Measurements from ENCODE around the gene HARBI1.

HARBI1 gene

DNA sequence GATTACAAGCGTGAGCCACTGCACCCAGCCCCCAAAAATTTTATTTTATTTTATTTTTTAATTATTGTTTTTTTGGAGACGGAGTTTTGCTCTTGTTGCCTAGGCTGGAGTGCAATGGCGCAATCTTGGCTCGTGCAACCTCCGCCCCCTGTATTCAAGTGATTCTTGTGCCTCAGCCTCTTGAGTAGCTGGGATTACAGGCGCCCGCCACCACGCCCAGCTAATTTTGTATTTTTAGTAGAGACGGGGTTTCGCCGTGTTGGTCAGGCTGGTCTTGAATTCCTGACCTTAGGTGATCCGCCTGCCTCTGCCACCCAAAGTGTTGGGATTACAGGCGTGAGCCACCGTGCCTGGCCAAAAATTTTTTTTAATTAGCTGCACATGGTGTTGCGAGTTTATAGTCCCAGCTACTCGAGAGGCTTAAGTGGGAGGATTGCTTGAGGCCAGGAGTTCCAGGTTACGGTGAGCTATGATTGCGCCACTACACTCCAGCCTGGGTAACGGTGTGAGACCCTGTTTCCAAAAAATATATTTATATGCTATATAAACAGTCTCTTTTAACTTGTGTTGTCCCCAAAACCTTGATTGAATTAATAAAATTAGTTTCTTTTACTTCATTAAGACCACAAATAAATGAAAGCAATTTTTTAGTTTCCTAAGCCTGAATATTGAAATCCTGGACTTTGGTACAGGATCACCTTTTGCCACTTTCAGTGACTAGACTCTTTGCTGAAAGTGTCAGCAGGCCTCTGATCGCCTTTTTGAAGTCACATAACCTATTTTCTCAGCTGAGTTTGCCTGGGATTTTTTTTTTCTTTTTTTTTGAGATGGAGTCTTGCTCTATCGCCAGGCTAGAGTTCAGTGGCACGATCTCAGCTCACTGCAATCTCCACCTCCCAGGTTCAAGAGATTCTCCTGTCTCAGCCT is 16.5 kb upstream of the HARBI1 start:
- DNase-seq (ENCODE audit: low read depth) = no peak

- DNase-seq (ENCODE audit: low read depth) = no peak
Observed at GRCh38 chr11:46632502-46632901, 15.5 kb upstream of the HARBI1 start.

- DNase-seq (ENCODE audit: low read depth) = no peak
Observed at GRCh38 chr11:46631676-46632075, 14.6 kb upstream of the HARBI1 start.

DNA sequence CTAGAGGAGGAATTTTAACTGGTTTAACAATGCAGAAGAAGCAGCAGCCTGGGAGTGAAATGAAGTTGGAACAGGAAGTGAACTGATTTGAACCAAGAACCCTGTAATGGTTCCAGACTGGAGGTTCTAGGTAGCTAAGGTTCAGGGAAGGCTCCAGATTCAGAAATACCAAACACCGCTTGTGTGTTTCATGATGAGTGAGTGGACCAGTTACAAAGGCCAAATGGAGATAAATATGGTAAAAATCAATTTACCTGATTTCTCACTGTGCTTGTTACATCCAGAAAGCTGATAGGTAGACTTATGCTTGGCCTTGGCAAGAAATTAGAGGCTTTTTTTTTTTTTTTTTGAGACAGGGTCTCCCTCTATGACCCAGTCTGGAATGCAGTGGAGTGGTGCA is 13.2 kb upstream of the HARBI1 start:
- DNase-seq (ENCODE audit: low read depth) = no peak

DNA sequence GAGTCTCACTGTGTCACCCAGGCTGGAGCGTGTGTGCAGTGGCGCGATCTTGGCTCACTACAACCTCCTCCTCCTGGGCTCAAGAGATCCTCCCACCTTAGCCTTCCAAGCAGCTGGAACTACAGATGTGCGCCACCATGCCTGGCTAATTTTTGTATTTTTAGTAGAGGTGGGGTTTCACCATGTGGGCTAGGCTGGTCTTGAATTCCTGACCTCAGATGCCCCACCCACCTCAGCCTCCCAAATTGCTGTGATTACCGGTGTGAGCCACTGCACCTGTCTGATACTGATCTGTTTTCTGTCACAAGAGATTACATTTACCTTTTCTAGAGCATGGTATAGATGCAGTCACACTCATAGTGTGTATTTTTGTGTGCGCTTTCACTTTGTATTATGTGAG is 11.9 kb upstream of the HARBI1 start:
- no peak for DNase-seq (ENCODE audit: low read depth)

GRCh38 chr11:46625406-46625805 is 8.4 kb upstream of the HARBI1 start:
- no peak for DNase-seq (ENCODE audit: low read depth)

- DNase-seq (ENCODE audit: low read depth) = no peak
Observed at GRCh38 chr11:46618837-46619236, 1.8 kb upstream of the HARBI1 start.

DNA sequence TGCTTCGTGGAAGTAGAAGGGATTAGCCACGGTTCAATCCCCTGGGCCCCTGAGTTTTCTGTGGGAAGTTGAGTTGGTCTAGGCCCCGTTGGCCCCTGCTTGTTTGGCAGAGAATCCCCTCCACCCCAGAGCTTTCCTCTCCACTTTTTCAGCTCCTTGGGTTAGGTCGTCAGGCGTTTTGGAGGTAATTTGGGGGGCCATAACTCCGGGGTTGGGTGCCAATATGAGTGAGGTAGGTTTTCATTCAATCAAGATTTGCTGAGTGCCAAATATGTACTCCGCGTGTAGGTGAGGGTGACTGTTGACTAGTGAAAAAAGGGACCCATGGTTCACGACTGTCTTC is 916 bp upstream of the HARBI1 start:
- DNase-seq (ENCODE audit: low read depth) = no peak

- no peak for DNase-seq (ENCODE audit: low read depth)
Observed at GRCh38 chr11:46616551-46617133, 385 bp downstream of the HARBI1 start.

GRCh38 chr11:46615756-46616155 is 1.3 kb downstream of the HARBI1 start:
- DNase-seq (ENCODE audit: low read depth) = no peak

- no peak for DNase-seq (ENCODE audit: low read depth)
Observed at GRCh38 chr11:46612326-46612725, 4.7 kb downstream of the HARBI1 start.

GRCh38 chr11:46611526-46612304 is 5.3 kb downstream of the HARBI1 start:
- no peak for DNase-seq (ENCODE audit: low read depth)

GRCh38 chr11:46609386-46609785 is 7.6 kb downstream of the HARBI1 start:
- DNase-seq (ENCODE audit: low read depth) = no peak

DNA sequence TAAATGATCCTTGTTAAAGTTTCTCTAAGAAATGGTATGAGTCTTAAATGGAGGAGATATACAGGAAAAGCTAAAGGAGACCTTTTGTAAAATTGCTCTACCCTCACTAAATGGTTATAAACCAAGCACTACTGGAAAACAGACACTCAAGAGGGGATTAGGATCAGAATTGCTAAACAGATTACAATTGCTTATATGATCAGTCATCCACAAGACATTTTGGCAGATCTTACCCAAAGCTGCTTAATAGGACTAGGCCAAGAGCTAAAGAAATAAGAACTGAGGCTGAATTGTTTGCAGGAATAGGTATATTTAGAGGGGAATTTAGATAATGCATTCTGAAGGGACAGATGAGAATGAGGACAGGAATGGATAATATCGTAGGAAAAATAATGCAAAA is 9.5 kb downstream of the HARBI1 start:
- no peak for DNase-seq (ENCODE audit: low read depth)

GRCh38 chr11:46604796-46605195 is 12.2 kb downstream of the HARBI1 start:
- no peak for DNase-seq (ENCODE audit: low read depth)

GRCh38 chr11:46603704-46604308 is 13.2 kb downstream of the HARBI1 start:
- no peak for DNase-seq (ENCODE audit: low read depth)

- DNase-seq (ENCODE audit: low read depth) = no peak
Observed at GRCh38 chr11:46601129-46601528, 15.9 kb downstream of the HARBI1 start.

- DNase-seq (ENCODE audit: low read depth) = no peak
Observed at GRCh38 chr11:46600194-46600960, 16.6 kb downstream of the HARBI1 start.

- DNase-seq (ENCODE audit: low read depth) = no peak
Observed at GRCh38 chr11:46599340-46600193, 17.5 kb downstream of the HARBI1 start.

GRCh38 chr11:46597609-46598219 is 19.3 kb downstream of the HARBI1 start:
- DNase-seq (ENCODE audit: low read depth) = no peak

All from stimulated activated CD4-positive, alpha-beta T cell treated with anti-CD3 and anti-CD28 coated beads, Interleukin-2, amount 100 ng/mL, for 4 hours (primary cell).